Erythroblast (primary cell): ENCODE measurements around the gene RNF167.

Experiments
- DNase-seq, 2 experiments: peaks; one replicate each; lab custom pipeline; 2025; lab: John Stamatoyannopoulos, UW
- GATA1 ChIP-seq: IDR thresholded peaks from 2 replicates; pipeline ENCODE4 v1.6.1; 2011; ENCODE audit warnings: low read depth, mild to moderate bottlenecking, control low read depth, low read length, moderate library complexity
- POLR2A ChIP-seq: IDR thresholded peaks from 2 replicates; pipeline ENCODE4 v1.6.1; 2011; ENCODE audit warnings: mild to moderate bottlenecking, low read length

The RNF167 gene

GRCh38 chr17:4938688-4939545 lies 1.2 kb upstream of the RNF167 start:
- DNase-seq: peak; percentile 62 to 71
- no peak for TF ChIP-seq POLR2A
- no peak for TF ChIP-seq GATA1

DNA sequence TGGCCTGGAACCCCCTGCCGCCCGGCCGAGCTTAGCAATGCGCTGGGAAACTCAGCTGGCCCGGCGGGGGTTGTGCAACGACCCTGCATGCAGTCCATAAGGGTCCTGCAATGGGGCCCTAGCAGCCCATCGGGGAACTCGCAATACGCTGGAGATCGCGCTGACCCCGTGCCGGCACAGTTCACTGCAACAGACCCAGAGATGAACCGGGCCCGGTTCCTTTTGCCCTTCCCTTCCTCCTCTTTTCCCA lies 597 bp upstream of the RNF167 start:
- DNase-seq: no peak
- TF ChIP-seq GATA1: no peak
- TF ChIP-seq POLR2A: no peak

DNA sequence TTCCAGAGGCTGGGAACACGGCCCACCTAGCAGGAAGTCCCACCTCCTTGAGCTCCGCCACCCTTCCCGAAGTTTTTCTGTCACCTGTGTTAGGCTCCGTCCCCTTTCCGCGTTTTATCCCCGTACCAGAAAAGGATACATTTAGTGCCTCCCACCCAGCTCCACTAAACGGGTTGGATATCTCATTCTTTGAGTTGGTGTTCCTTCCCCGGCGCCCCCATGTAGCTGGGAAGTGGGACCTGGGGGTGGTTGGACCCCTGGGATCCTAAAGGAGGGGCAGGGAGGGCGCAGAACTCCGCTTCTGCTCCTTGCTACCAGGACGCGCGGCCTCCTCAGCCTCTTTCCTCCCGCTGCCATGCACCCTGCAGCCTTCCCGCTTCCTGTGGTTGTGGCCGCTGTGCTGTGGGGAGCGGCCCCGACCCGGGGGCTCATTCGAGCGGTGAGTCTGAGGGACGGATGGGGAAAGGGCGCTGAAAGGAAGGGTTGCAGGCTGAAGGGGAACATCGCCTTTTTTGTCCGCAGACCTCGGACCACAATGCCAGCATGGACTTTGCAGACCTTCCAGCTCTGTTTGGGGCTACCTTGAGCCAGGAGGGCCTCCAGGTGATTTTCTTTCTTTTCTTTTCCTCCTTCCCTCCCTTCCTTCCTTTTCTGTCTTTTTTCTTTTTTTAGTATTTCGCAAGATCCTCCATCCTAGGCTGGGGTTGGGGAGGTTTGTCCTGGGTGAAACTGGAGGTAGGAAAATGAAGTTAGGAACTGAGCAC lies 669 bp downstream of the RNF167 start:
- DNase-seq: peak; percentile 60 to 74
- TF ChIP-seq POLR2A (no peak), GATA1 (no peak)

DNA sequence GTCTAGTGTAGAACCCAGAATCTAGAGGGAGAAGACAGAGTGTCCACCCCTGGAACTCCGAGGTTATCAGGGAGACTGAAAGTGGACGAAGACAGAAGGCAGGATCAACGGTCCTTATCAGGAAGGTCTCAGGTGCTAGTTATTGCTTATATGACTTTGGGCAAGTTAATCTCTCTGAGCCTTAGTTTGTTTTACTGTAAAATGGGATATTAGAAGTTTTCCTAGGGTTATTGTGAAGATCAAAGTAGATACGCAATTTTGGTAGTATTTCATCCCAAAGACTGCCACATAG lies 1.2 kb downstream of the RNF167 start:
- no peak for TF ChIP-seq POLR2A
- no peak for TF ChIP-seq GATA1
- peak; percentile 51 to 55 for DNase-seq

DNA sequence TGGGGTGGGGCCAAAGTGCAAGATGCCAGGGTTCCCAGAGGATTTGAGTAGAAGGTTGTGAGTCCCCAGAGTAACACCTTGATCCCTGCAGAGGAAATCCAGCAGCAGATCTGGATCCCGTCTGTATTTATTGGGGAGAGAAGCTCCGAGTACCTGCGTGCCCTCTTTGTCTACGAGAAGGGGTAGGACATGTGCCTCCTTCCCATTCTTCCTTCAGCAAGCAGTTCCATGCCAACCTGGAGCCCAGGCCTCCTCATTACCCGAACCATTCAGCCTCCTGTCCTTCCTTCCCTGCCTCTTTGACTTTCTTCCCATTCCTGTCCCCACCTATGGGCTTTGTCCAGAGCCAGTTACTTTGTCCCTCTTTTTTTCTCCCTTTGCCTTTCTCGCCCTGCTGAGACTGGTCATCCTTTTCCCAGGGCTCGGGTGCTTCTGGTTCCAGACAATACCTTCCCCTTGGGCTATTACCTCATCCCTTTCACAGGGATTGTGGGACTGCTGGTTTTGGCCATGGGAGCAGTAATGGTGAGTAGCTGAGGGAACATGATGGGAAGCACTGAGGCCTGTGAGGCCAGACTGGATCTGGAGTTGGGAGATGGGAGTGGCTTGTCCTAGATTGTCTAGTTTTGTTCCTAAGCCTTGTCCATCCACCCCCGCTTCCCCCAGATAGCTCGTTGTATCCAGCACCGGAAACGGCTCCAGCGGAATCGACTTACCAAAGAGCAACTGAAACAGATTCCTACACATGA lies 2.9 kb downstream of the RNF167 start:
- TF ChIP-seq GATA1 (no peak), POLR2A (peak; percentile 17)
- DNase-seq: no peak

GRCh38 chr17:4944163-4944553 lies 4.1 kb downstream of the RNF167 start:
- peak; percentile 37 for TF ChIP-seq POLR2A
- no peak for TF ChIP-seq GATA1
- peak in 1 of 2 experiments; percentile 46 for DNase-seq

DNA sequence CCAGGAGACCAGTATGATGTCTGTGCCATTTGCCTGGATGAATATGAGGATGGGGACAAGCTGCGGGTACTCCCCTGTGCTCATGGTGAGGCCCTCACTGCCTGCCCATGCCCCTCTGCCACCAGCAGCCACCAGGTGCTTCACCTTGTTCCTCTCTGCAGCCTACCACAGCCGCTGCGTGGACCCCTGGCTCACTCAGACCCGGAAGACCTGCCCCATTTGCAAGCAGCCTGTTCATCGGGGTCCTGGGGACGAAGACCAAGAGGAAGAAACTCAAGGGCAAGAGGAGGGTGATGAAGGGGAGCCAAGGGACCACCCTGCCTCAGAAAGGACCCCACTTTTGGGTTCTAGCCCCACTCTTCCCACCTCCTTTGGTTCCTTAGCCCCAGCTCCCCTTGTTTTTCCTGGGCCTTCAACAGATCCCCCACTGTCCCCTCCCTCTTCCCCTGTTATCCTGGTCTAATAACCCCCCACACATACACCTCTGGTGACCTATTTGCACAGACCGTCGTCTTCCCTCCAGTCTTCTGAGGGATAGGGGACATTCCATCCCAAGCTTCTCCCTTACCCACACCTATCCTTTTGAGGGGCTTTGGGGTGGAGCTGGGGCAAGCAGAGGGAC lies 4.6 kb downstream of the RNF167 start:
- TF ChIP-seq POLR2A (peak; percentile 30), GATA1 (no peak)
- no peak for DNase-seq

DNA sequence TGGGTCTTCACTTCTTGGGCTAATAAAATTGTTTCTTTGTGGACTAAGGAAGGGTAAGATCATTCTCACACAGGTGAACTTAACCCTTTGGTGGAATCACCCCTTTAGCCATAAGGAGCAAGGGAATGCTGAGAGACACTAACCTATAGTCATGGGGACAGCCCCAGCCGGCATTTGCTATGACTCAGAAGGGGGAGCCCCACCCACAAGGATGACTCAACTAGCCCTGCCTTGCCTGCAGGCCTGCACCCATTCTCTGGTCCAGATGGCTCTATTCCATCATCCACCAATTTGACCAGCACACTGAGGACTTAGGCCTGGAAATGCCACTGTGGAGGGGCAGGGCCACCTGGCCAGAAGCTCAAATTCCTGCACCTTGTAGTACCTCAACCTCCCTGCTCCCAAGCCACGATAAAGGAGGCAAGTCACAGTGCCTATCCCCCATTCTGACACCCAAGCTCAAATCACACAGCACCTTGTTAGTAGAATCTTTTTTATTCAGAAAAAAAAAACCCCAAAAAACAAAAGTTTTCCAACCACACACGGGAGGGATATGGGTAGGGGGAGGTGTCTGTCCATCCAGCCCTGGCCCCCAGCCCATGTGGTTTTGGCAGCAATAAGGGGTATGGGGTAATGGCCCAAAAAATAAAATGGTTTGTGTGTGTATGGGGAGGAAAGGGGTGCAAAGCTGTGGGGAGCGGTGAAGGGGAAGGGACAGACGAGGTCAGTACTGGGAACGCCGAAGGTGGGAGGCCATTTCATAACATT lies 5.3 kb downstream of the RNF167 start:
- peak; percentile 57 for TF ChIP-seq POLR2A
- TF ChIP-seq GATA1: no peak
- DNase-seq: peak; percentile 88 to 93

DNA sequence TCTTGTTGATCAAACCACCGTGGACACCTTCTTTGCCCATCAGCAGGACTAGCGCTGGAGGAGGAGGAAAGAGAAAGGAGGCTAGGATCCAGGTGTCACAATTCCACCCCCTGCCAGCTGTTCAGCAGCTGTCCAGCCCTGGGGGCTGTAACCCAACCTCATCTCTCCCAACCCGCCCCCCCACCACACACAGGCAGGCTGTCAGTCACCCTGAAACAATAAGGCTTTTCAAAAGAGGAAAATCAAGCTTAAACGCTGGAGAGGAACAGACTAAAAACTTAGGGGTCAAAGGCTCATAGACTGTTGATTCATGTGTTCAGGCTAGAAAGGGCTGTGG lies 5.8 kb downstream of the RNF167 start:
- no peak for DNase-seq
- TF ChIP-seq POLR2A (no peak), GATA1 (no peak)

GRCh38 chr17:4946312-4946976 lies 6.4 kb downstream of the RNF167 start:
- TF ChIP-seq POLR2A: no peak
- TF ChIP-seq GATA1: no peak
- DNase-seq: no peak

DNA sequence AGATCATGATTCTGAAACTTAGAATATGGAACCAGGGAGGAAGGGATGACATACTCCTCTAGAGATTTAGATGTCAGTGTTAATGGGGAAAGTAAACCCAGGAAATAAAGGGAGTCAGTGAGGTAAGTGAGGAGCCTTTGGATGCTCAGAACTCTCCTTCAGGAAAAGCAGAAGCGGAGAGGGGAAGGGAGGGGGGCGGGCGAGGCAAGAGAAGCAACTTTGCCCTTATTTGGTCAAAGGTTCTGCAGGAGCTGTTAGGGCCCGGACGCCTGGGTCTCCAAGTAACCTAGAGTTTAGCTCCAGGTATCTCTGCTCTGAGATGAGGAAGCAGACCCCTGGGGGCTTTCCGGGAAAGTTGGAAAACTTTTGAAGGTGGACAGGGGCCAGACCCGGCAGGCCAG lies 6.9 kb downstream of the RNF167 start:
- DNase-seq: peak; percentile 48 to 59
- TF ChIP-seq POLR2A (no peak), GATA1 (no peak)

DNA sequence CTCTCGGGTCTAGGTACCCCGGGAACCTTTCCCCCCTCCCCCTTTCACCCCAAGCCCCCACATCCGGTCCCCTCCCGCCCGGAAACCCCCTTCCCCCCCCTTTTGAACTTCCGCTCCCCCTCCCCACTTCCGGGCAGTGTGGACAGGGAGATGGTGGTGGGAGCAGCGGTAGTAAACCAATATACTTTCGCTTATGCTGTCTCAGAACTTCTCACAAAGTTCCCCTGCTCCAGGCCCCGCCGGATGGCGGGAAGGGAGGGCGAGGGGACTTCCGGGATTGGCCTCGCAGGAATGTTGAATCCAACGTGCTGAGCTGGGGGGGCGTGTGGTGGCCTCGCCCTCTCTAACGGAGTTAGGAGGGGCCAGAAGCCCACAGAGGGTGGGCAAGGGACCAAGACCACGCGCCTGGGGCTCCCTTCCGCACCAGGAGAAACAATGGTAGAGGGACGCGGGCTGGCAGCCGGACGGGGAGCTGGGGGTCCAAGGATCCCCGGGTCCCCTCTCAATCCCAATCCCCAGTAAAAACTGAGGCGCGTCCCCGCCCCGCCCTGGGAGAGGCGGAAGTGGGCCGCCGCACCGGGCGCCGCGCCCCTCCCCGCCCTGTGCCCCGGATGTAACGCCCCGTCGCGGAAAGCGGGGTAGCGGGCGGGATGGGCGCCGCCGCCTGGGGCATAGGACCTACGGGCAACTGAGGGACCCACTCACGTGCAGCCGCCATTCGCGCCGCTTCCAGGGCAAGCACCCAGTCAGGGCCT lies 7.5 kb downstream of the RNF167 start:
- TF ChIP-seq GATA1 (no peak), POLR2A (no peak)
- DNase-seq: peak; percentile 78 to 85
